OCI-LY3 (cell line): ENCODE data around the gene TRIM32.

ENCODE experiments used
- H2AFZ ChIP-seq: fragments of 200-600, 300-600 bp; shearing (Covaris generic); 2 replicates; pipeline ENCODE4 v1.6.0; 2014; ENCODE audit warnings: antibody characterized with exemption, low read depth, low read length
- H3K27ac ChIP-seq: fragments of 200-600, 300-600 bp; sonication (generic); 2 replicates; pipeline ENCODE4 v1.5.1; 2014; ENCODE audit warnings: mild to moderate bottlenecking, low read length, moderate library complexity, mixed read lengths
- H3K27me3 ChIP-seq: fragments of 200-600, 300-600 bp; sonication (generic); 2 replicates; pipeline ENCODE4 v1.6.1; 2014; ENCODE audit warnings: low read depth, low read length, mixed read lengths
- H3K36me3 ChIP-seq: fragments of 200-600, 300-600 bp; sonication (generic); replicated peaks from 2 replicates; pipeline ENCODE3; 2014; ENCODE audit warnings: low read depth, low read length, mixed read lengths
- H3K4me1 ChIP-seq: fragments of 300-600, 200-600 bp; sonication (generic); 2 replicates; pipeline ENCODE4 v1.6.1; 2014; ENCODE audit warnings: low read length, mixed read lengths
- H3K4me2 ChIP-seq: fragments of 200-600, 300-600 bp; sonication (generic); 2 replicates; pipeline ENCODE4 v1.6.1; 2014; ENCODE audit warnings: low read length, mixed read lengths
- H3K4me3 ChIP-seq: fragments of 300-600, 200-600 bp; sonication (generic); 2 replicates; pipeline ENCODE4 v1.5.1; 2014; ENCODE audit warnings: antibody characterized with exemption, mild to moderate bottlenecking, low read length, moderate library complexity
- H3K79me2 ChIP-seq: fragments of 300-600, 200-600 bp; shearing (Covaris generic); 2 replicates; pipeline ENCODE4 v1.6.1; 2014; ENCODE audit warnings: mild to moderate bottlenecking, low read length, mixed read lengths
- H3K9ac ChIP-seq: fragments of 300-600, 200-600 bp; shearing (Covaris generic); 2 replicates; pipeline ENCODE4 v1.6.0; 2014; ENCODE audit warnings: mild to moderate bottlenecking, low read length, moderate library complexity
- H3K9me3 ChIP-seq: fragments of 200-600, 300-600 bp; shearing (Covaris generic); 2 replicates; pipeline ENCODE4 v1.6.1; 2014; ENCODE audit warnings: low read length, mixed read lengths; ENCODE audit not compliant: insufficient read depth
- H4K20me1 ChIP-seq: fragments of 200-600, 300-600 bp; sonication (generic); 2 replicates; pipeline ENCODE4 v1.6.1; 2016; ENCODE audit warnings: low read length, mixed read lengths; ENCODE audit not compliant: insufficient read depth
- CTCF ChIP-seq: fragments of 200-600, 300-600 bp; sonication (generic); IDR thresholded peaks from 2 replicates; pipeline ENCODE4 v1.5.1; 2014; ENCODE audit warnings: antibody characterized with exemption, low read length, low read depth
- EZH2phosphoT487 ChIP-seq: fragments of 200-600 bp; shearing (Covaris generic); IDR thresholded peaks from 2 replicates; pipeline ENCODE4 v1.6.1; 2018; ENCODE audit warnings: antibody characterized with exemption, mixed run types, low read depth

Gene TRIM32

GRCh38 chr9:116726602-116727001 lies 39.5 kb downstream of the TRIM32 start:
- TF ChIP-seq CTCF (no peak), EZH2phosphoT487 (no peak)
- Histone ChIP-seq H3K27me3 (peaks cover 29% of the 10 kb centered on the region; the same call in 1 of the 2 replicates), H3K27ac (no peak overlapping the region), H4K20me1 (no peaks in the 10 kb centered on the region), H3K9me3 (no peaks in the 10 kb centered on the region), H3K4me2 (no peak overlapping the region), H3K4me1 (no peaks in the 10 kb centered on the region), H3K9ac (no peak overlapping the region), H3K36me3 (no peaks in the 10 kb centered on the region), H2AFZ (no peak overlapping the region), H3K79me2 (no peaks in the 10 kb centered on the region), H3K4me3 (no peak overlapping the region)

DNA sequence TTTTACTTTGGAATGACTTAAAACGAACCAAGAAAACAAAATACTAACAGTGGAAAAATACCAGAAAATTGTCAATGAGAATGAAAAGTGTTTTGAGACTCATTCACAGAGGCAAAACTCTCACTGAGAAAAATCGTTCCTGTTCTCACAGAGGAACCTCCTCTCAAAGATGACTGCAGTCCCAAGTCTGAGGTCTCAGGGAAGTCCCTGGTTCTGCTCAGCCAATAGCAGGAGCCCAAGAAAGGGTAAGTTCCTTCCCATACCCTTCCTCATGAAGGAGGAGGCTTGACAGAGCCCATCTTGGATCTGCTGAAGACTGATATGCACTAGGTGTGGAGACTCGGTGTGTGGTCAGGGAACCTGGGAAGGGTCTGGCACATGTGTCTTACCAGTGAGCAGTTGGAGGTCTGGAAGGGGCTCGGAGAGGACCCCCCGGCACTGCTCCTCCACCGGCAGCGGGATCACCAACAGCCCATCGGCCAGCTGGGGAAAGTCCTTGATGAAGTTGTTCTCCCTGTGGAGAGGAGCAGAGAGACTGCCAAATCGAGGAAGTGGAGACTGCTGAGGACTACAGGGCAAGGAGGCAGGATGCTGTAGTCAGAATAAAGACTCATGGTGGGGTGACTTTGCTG lies 46.0 kb downstream of the TRIM32 start:
- no peaks in the 10 kb centered on the region for H3K36me3 ChIP-seq
- H2AFZ ChIP-seq = no peak overlapping the region
- no peaks in the 10 kb centered on the region for H4K20me1 ChIP-seq
- H3K27me3 ChIP-seq = peaks cover 23% of the 10 kb centered on the region; the same call in 1 of the 2 replicates
- no peaks in the 10 kb centered on the region for H3K9me3 ChIP-seq
- H3K4me1 ChIP-seq = peaks cover 3% of the 10 kb centered on the region; the same call in 1 of the 2 replicates
- no peak overlapping the region for H3K4me3 ChIP-seq
- TF ChIP-seq CTCF (no peak), EZH2phosphoT487 (no peak)
- H3K4me2 ChIP-seq = no peak overlapping the region
- H3K27ac ChIP-seq = no peak overlapping the region
- no peak overlapping the region for H3K9ac ChIP-seq
- no peaks in the 10 kb centered on the region for H3K79me2 ChIP-seq

GRCh38 chr9:116736399-116737151 lies 49.5 kb downstream of the TRIM32 start:
- H3K4me3 ChIP-seq = no peak overlapping the region
- H3K9me3 ChIP-seq = no peaks in the 10 kb centered on the region
- H3K9ac ChIP-seq = no peak overlapping the region
- H2AFZ ChIP-seq = no peak overlapping the region
- H4K20me1 ChIP-seq = no peaks in the 10 kb centered on the region
- H3K36me3 ChIP-seq = no peaks in the 10 kb centered on the region
- H3K27ac ChIP-seq = no peak overlapping the region
- H3K27me3 ChIP-seq = peaks cover 10% of the 10 kb centered on the region; the same call in 1 of the 2 replicates
- peak overlapping the region; percentile 19 for H3K4me2 ChIP-seq
- no peaks in the 10 kb centered on the region for H3K79me2 ChIP-seq
- H3K4me1 ChIP-seq = peaks cover 3% of the 10 kb centered on the region; the same call in 1 of the 2 replicates
- TF ChIP-seq EZH2phosphoT487 (no peak), CTCF (no peak)

DNA sequence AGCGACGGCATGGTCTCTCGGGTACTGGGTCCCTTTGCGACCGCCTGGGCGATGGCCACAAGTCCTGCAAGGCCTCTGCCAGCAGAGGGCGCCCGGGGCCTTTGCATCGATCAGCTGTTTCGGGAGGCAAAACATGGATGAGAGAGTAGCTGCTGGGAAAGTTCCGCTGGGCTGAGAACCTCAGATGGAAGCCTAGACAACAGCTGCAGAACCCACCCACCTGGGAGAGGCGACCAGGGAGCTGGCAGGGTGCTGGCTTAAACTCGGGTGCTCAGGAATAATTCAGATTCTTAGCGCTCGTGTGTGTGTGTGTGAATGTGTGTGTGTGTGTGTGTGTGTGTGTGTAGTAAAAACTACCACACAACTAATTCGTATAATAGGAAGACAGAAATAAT lies 50.0 kb downstream of the TRIM32 start:
- no peaks in the 10 kb centered on the region for H3K79me2 ChIP-seq
- H4K20me1 ChIP-seq = no peaks in the 10 kb centered on the region
- peak overlapping the region; percentile 19 for H3K4me2 ChIP-seq
- H3K4me3 ChIP-seq = no peak overlapping the region
- TF ChIP-seq CTCF (peak; percentile 89), EZH2phosphoT487 (no peak)
- H3K9me3 ChIP-seq = no peaks in the 10 kb centered on the region
- peaks cover 7% of the 10 kb centered on the region; the same call in 1 of the 2 replicates for H3K27me3 ChIP-seq
- peaks cover 3% of the 10 kb centered on the region; the same call in 1 of the 2 replicates for H3K4me1 ChIP-seq
- no peak overlapping the region for H2AFZ ChIP-seq
- H3K27ac ChIP-seq = no peak overlapping the region
- H3K36me3 ChIP-seq = no peaks in the 10 kb centered on the region
- H3K9ac ChIP-seq = no peak overlapping the region
